Urothelium cell line (cell line): Measurements from ENCODE around the gene PTPRR.
A peak's percentile ranks its signal among the peaks of the same experiment; 100 is the strongest.

Source experiments
- DNase-seq: peaks from one replicate; pipeline ENCODE4 v3.0.0; 2011; ENCODE audit warnings: low spot score, mixed read lengths
- FAIRE-seq: peaks from 2 replicates; lab custom pipeline; 2011; peaks lifted over from hg19 to GRCh38; lab: Jason Lieb, UNC

The PTPRR gene

GRCh38 chr12:70711831-70712230, 208.7 kb downstream of the PTPRR start:
- DNase-seq, result no peak
- FAIRE-seq, result no peak

- no peak for DNase-seq
- no peak for FAIRE-seq
Observed at GRCh38 chr12:70709022-70709421, 211.5 kb downstream of the PTPRR start.

DNA sequence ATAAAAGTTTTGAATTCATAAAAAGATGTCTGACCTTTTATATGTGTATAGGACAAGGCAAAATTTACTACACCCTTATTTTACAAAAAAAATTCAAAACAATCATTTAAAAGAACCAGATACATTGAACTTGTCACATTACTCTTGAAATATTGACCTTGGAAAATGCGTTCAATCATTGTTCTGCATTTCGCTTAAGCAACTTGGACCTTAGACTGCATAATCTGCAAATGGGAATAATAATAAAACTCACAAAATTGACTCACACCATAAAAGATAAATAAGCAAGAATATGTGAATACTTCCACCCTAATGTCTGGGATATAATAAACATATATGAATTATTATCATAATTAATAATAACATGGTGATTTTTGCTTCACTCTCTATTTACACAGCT, 213.9 kb downstream of the PTPRR start:
- DNase-seq (no peak), FAIRE-seq (no peak)

DNA sequence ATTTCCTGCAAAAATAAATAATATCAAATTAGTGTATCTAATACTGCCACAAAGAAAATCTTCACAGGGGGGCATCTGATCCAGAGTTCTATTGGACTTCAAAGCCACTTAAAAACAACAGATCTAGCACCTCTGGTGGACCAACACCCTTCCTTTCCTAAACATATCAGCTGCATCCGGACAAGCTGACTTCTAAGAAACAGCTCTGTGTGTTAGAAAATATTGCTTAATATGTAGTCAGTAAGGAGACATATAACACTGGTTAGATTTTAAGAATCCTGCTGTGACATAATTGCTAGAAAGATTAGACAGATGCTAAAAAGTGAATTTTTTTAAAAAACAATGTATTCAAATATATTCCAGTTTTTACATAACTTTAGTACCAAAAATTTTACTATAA, 222.2 kb downstream of the PTPRR start:
- FAIRE-seq (no peak), DNase-seq (no peak)

DNA sequence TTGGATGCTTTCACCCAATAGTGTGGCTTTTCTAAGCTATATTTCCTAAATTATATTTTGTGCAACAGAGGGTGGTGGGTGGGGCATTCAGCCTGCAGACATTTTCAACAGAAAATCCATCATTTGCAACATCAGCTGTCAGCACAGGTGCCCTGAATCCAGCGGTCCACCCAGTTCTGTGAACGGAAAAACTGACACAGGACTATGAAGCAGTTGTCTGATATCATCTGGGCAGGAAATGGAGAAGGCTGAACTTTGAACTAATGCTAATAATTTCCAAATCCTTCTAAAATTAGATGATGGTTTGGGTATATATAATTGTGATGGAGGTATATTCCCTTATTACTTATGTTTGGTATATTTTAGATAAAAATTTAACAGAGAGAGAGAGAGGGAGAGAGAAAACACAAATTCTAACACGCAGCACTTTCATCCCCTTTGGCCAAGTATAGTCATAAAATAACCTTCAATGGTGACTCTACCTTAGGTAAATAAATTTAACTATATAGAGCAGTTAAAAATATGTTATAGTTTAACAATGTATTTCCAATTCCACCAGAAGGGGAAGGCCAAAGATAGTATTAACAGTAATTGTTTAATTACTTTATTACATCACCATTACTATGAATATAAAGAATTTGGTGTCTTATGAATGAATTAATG, 225.0 kb downstream of the PTPRR start:
- DNase-seq, result no peak
- FAIRE-seq, result no peak

DNA sequence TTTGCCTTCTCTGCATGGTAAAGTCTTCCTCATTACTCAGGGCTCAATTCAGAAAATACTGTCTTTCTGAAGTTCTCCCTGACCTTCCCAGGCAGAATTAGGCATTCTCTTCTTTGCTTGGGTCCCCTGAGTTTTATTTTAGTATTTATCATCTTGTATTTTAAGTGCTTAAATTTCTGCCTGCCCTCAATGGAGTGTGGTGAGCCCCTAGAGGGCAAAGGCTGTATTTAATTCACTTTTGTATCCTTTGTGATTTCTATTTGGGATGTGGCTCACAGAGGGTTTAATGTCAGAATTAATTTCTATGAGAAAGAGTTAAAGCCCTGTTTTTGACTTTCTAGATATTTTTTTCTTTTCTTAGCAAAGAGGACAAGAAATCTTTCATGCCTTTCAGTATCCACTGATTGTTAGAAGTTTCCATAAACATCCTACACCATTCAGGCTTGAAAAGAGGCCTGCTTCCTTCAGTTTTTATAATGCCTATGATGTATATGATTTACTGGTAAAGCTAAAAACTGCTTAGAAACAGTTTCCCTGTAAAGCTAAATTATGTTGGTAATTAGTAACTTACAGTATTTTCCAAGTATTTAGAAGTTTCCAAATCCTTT, 227.8 kb downstream of the PTPRR start:
- no peak for FAIRE-seq

DNA sequence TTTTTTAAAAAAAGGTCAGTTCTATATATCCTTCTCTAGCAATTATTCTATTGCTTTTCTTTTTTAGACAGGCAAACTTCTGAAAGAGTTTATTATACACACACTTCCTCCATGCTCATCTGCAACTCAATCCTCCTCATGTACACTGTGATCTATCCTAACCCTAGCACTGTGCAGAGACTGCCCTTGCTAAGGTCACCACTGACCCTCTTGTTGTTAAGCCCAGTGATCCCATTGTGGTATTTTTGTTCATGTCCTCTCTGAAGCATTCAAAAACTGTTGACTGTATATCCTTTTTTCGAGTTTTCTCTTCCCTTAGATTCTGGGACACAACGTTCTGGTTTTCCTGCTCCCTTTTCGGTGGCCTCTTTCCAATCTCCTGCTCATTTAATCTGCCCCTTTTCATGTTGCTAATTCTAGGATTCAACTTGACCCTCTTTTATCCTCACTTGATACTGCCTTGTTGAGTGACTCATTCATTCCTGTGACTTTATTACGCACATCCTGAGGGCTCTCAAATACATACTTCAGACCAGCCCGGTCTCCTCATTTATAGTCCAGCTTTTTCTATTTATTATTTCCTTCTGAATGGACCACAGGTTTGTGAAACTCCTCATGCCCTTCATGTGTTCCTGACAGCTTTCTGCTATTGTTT, 229.4 kb downstream of the PTPRR start:
- FAIRE-seq (no peak), DNase-seq (peak; percentile 18)

More for the DNA sequence above, 227.8 kb downstream of the PTPRR start:
- peak; percentile 22 for DNase-seq

GRCh38 chr12:70686907-70687306, 233.6 kb downstream of the PTPRR start:
- FAIRE-seq, result no peak
- no peak for DNase-seq

DNA sequence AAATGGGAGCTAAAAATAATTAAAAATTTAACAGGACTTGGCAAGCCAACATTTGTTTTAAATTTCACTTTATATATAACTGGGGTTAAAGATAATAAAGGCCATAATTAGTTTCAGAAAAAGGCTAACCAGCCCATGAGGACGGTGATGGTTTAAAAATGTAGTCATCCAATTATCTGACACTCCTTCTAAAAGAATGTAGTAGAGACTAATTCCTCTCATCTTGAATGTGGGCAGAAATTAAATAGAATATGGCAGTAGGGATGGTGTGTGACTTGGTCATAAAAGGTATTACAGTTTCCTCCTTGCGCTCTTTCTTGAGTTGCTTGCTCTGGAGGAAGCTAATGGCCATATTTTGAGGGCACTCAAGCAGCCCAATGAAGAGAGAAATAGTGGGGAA, 234.2 kb downstream of the PTPRR start:
- DNase-seq (no peak), FAIRE-seq (no peak)

DNA sequence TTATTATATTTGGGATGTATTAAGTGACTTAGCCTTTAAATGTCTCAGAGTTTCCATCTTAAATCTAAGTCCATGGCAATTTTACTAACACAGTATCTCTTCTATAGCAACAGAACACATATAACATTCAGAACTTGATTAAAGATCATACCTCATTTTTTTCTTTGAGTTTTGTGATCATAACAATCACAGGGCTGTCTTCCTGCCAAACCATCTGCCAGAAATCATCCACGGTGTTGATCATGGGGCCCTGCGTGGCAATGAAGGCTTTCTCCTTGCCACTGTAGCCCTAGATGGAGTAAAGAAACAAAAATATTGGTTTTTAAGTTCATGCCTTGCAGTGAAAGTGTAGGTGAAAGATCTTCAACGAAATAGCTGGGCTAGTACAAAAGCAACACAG, 236.6 kb downstream of the PTPRR start:
- no peak for FAIRE-seq
- DNase-seq, result no peak

DNA sequence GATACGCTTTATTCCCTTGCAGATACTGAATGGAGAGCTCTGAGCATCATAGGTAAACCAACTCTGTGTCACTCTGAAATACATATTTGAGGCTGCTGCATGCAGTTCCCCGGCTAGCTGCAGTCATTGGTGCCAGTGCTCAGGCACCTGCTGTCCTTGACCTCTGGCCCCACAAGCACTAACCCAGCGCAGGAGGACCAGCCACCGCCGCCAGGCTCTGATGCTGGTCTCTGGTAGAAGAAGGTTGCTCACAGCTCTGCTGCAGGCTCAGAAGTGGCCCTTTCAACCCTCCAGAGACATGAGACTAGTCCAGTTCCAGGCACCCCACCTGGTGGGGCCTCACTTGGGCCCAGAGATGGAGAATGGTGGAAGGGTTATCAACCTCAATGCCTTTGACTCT, 248.8 kb downstream of the PTPRR start:
- no peak for FAIRE-seq
- DNase-seq, result no peak

GRCh38 chr12:70670948-70671347, 249.6 kb downstream of the PTPRR start:
- no peak for FAIRE-seq
- DNase-seq, result no peak

DNA sequence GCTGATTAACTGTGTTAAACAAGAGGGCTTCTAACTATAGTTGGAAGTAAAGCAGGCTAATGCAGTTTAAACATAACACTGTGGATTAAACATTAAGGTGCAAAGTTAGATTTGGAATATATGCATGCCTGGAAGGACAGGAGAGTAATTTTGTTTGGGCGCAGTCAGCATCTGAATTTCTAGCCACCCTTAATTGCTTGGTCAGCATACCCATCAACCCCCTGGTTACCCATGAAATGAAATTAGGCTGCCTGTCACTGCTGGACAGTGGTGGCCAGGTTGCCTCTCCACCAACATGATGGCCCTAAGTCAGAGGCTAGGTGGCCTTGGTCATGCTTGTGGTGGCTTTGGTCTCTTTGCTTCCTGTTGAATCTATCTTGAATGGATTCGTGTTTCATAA, 253.3 kb downstream of the PTPRR start:
- DNase-seq (no peak), FAIRE-seq (no peak)

- no peak for FAIRE-seq
- no peak for DNase-seq
Observed at GRCh38 chr12:70666364-70666763, 254.2 kb downstream of the PTPRR start.

DNA sequence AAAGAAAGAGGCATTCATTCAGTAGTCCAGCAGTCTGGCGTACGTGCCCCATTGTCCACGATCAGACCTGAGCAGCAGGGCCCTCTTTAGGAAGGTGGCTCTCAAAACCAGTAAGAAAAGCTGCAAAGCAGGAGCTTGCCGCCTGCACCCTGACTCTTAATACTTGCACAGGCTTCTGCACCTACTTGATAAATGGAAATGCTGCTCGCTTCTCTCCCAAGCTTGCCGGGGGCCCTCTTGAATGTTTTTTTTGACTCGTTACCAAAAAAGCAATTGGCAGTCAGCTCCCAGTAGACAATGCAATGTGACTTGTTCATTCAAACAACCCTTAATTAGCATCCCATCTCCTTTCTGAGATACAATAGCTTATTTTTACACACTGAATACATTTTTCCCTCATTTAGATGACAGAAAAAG, 256.1 kb downstream of the PTPRR start:
- FAIRE-seq, result no peak
- no peak for DNase-seq

GRCh38 chr12:70663838-70664237, 256.7 kb downstream of the PTPRR start:
- FAIRE-seq (no peak), DNase-seq (no peak)

- FAIRE-seq, result no peak
- DNase-seq, result peak; percentile 29
Observed at GRCh38 chr12:70661466-70662161, 258.9 kb downstream of the PTPRR start.

- FAIRE-seq (no peak), DNase-seq (peak; percentile 66)
Observed at GRCh38 chr12:70660620-70661219, 259.8 kb downstream of the PTPRR start.

DNA sequence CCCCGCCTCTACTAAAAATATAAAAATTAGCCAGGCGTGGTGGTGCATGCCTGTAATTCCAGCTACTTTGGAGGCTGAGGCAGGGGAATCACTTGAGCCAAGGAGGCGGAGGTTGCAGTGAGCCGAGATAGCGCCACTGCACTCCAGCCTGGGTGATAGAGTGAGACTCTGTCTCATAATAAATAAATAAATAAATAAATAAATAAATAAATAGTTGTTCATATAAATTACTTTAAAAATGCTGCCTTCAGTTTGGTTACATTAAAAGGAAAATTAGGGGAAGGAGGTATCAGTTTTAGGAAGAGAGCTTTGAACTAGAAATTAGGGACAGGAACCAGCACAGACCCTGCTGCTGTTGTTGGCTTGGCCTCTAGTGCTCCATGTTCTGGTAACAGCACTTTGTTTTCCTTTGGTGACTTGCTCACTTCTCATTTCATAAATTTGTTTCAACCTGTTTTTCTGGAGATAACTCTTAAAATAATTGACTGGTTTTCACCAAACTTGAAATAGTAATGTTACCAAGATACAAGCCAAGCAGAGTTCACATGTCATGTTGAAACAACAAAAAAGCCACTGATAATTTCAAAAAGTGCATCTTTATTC, 260.4 kb downstream of the PTPRR start:
- DNase-seq, result no peak
- FAIRE-seq, result no peak

GRCh38 chr12:70659077-70659606, 261.4 kb downstream of the PTPRR start:
- no peak for FAIRE-seq
- DNase-seq, result no peak
